Keratinocyte (primary cell): Measurements from ENCODE around the gene NR1I2.

ENCODE experiments used
- CTCF ChIP-seq, 3 experiments: IDR thresholded peaks in 1 of 3; conservative IDR thresholded peaks in 1 of 3; optimal IDR thresholded peaks in 1 of 3; 2 replicates in 2 of 3; 3 replicates in 1 of 3; pipeline versions ENCODE3 to v1.5.1; 2011; ENCODE audit warnings: low read length in 3 of 3, mild to moderate bottlenecking in 3 of 3, moderate library complexity in 2 of 3, control low read depth in 1 of 3, inconsistent platforms in 1 of 3; ENCODE audit not compliant: insufficient read depth in 2 of 3; ENCODE audit errors: extremely low read depth in 1 of 3
- EZH2 ChIP-seq: IDR thresholded peaks from one replicate; pipeline ENCODE4 v1.6.1; 2012; ENCODE audit warnings: inconsistent platforms, mild to moderate bottlenecking, low read length, moderate library complexity

DNA sequence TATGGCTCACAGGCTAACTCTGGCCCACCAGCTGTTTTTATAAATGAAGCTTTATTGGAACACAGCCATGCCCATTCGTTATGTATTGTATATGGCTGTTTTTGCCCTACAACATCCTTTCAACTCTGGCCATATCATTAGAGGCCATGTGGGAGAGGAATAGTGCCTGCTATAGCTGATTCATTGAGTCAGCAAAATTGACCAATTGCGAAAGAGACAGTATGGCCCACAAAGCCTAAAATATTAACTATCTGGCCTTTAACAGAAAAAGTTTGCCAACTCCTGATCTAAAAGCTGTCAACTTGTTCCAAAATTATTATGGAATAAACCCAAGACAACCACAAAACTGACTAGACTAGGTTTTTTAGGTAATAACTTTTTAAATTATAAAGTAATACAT lies 1.4 kb downstream of the NR1I2 start:
- TF ChIP-seq EZH2 (no peak), CTCF (optimal IDR thresholded peaks at IDR 0.05 in 1 of 3, IDR thresholded peaks at IDR 0.05 in 1 of 3, conservative IDR thresholded peaks at IDR 0.05 in 1 of 3; ENCODE audit: extremely low read depth in 1 of 3, insufficient read depth in 2 of 3, low read length in 3 of 3) (no peak)
